Astrocyte of the spinal cord (primary cell): ENCODE results near the gene MACF1.

ENCODE experiments used
- DNase-seq: peaks from one replicate; pipeline ENCODE4 v3.0.0; 2011; ENCODE audit warnings: low read depth, low spot score
- H3K4me3 ChIP-seq: 2 replicates; pipeline ENCODE4 v1.5.1; 2011; ENCODE audit warnings: low read depth, mild to moderate bottlenecking, low read length, moderate library complexity
- CTCF ChIP-seq: IDR thresholded peaks from 2 replicates; pipeline ENCODE4 v1.5.1; 2012; ENCODE audit warnings: low read depth, mild to moderate bottlenecking, low read length, inconsistent platforms
- in situ Hi-C: cut with HindIII; loops from 2 replicates; pipeline ENCODE4 v1.10.0; 2017; ENCODE audit warnings: low sequenced_read_pairs

Gene MACF1

DNA sequence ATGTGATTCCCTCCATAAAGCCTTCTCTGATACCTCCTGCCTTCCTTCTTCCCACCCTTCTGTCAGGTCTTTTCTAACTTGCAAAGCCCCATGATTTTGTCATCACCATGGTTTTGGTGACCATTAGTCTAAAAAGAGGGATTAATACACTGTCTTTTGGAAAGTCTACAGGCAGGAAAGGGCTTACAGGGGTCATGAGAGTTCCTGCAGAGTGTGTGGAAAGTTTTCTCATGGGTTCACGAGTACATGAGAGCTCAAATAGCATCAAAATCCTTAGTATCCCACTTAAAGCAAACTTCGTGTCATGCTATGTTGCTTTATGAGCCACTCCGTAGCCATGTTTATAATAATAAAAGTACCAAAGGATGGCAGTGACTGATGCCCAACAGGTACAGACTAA is 200.4 kb downstream of the MACF1 start:
- no peak for TF ChIP-seq CTCF
- in situ Hi-C loops: no loop called here
- DNase-seq: no peak
- H3K4me3 ChIP-seq: no peak overlapping the region

- no peak overlapping the region for H3K4me3 ChIP-seq
- in situ Hi-C loops: no loop called here
- no peak for TF ChIP-seq CTCF
- DNase-seq: no peak
Measured at GRCh38 chr1:39405358-39405757, 200.9 kb downstream of the MACF1 start.

DNA sequence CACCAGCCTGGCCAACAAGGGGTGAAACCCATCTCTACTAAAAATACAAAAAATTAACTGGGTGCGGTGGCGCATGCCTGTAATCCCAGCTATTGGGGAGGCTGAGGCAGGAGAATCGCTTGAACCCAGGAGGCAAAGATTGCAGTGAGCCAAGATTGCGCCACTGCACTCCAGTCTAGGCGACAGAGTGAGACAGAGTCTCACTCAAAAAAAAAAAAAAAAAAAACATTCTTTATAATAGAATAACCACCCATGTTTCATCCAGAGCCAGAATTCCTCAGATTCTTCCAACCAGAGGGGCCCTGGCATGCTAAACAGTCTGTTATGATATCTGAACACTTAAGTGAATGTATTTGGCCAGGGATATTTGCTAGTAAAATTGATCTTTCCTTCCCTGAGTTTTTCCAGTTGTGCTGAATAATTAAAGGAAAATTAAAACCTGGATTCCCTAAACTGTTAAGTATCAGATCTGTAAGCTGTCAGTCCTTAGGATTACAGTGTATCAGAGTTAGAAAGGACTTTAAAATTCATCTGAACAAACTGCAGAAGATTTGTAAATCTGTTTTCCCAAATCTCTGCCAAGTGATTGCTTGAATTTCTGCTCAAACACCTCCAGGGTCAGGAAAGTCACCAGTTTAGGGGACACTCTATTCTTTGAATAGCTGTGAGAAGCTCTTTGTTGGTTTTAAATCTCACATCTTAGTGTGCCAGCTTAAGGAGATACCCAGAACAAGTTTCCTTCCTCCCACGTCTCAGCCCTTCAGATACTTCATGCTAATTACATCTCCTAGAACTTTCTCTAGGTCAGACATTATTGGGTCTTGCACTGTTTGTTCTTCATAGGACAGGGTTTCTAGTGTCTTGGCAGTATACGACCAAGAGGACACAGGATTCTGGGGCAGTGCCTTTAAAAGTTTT is 202.3 kb downstream of the MACF1 start:
- TF ChIP-seq CTCF: no peak
- in situ Hi-C loops: no loop called here
- H3K4me3 ChIP-seq: no peak overlapping the region
- DNase-seq: peak; percentile 76

DNA sequence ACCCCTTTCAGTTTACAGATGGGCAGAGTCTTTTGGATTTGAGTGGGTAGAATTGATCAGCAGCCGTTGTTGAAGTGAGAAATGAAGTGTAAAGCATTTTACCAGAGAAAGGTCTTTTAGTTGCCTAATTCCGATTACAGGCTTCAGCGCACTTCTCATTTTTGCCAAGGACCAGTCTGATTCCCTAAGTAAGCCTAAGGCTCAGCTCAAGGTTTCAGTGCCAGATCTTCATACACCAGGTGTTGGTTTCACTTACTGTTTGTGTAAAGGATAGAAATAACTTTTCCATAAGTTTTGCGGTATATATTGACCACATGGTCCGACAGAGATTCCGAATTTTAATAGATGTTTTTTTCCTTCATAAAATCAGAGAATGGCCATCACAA is 203.0 kb downstream of the MACF1 start:
- in situ Hi-C loops: no loop called here
- no peak overlapping the region for H3K4me3 ChIP-seq
- no peak for DNase-seq
- no peak for TF ChIP-seq CTCF

- no peak for TF ChIP-seq CTCF
- in situ Hi-C loops: no loop called here
- peak; percentile 18 for DNase-seq
- H3K4me3 ChIP-seq: peak overlapping the region; percentile 47
Measured at GRCh38 chr1:39407896-39408640, 203.6 kb downstream of the MACF1 start.

GRCh38 chr1:39408641-39409054 is 204.2 kb downstream of the MACF1 start:
- DNase-seq: peak; percentile 97
- H3K4me3 ChIP-seq: peak overlapping the region; percentile 73
- in situ Hi-C loops: no loop called here
- TF ChIP-seq CTCF: no peak
